Measurements from ENCODE around the gene FEM1C.
A peak's percentile ranks its signal among the peaks of the same experiment; 100 is the strongest.
"Not testable (repeated sequence)": the region's sequence is repeated elsewhere in the genome, so short reads cannot be mapped to it uniquely, and the experiment has no call there.

FEM1C gene

GRCh38 chr5:115511632-115512031 lies 32.9 kb downstream of the FEM1C start:
- no peak for DNase-seq

GRCh38 chr5:115510145-115510645 lies 34.4 kb downstream of the FEM1C start:
- DNase-seq = no peak

- no peak for DNase-seq
Measured at GRCh38 chr5:115509547-115509946, 35.0 kb downstream of the FEM1C start.

- DNase-seq = peak; percentile 72
Measured at GRCh38 chr5:115507681-115508080, 36.9 kb downstream of the FEM1C start.

GRCh38 chr5:115503420-115503819 lies 41.2 kb downstream of the FEM1C start:
- no peak for DNase-seq

- no peak for DNase-seq
Measured at GRCh38 chr5:115501464-115502210, 42.9 kb downstream of the FEM1C start.

GRCh38 chr5:115500225-115500624 lies 44.4 kb downstream of the FEM1C start:
- no peak for DNase-seq

GRCh38 chr5:115496936-115497576 lies 47.5 kb downstream of the FEM1C start:
- DNase-seq = no peak

- DNase-seq = peak; percentile 13
Measured at GRCh38 chr5:115494570-115495289, 49.8 kb downstream of the FEM1C start.

- DNase-seq = no peak
Measured at GRCh38 chr5:115490596-115490995, 54.0 kb downstream of the FEM1C start.

GRCh38 chr5:115489733-115490132 lies 54.8 kb downstream of the FEM1C start:
- DNase-seq = no peak

- no peak for DNase-seq
Measured at GRCh38 chr5:115487756-115488155, 56.8 kb downstream of the FEM1C start.

- no peak for DNase-seq
Measured at GRCh38 chr5:115487168-115487567, 57.4 kb downstream of the FEM1C start.

- DNase-seq = no peak
Measured at GRCh38 chr5:115486728-115487127, 57.8 kb downstream of the FEM1C start.

GRCh38 chr5:115484368-115484767 lies 60.2 kb downstream of the FEM1C start:
- no peak for DNase-seq

- DNase-seq = no peak
Measured at GRCh38 chr5:115480900-115481299, 63.7 kb downstream of the FEM1C start.

GRCh38 chr5:115480271-115480670 lies 64.3 kb downstream of the FEM1C start:
- no peak for DNase-seq

GRCh38 chr5:115479166-115479873 lies 65.3 kb downstream of the FEM1C start:
- DNase-seq = not testable (repeated sequence)

GRCh38 chr5:115478281-115478680 lies 66.3 kb downstream of the FEM1C start:
- DNase-seq = no peak

GRCh38 chr5:115477581-115477980 lies 67.0 kb downstream of the FEM1C start:
- DNase-seq = no peak

GRCh38 chr5:115475788-115476187 lies 68.8 kb downstream of the FEM1C start:
- DNase-seq = no peak

- DNase-seq = no peak
Measured at GRCh38 chr5:115472271-115473025, 72.1 kb downstream of the FEM1C start.

All from fibroblast of skin of abdomen (primary cell).